OCI-LY3 (cell line): ENCODE results near the gene ZNF763.
"Not testable (repeated sequence)": the region's sequence is repeated elsewhere in the genome, so short reads cannot be mapped to it uniquely, and the experiment has no call there.

Experiments used
- CTCF ChIP-seq: fragments of 200-600, 300-600 bp; sonication (generic); IDR thresholded peaks from 2 replicates; pipeline ENCODE4 v1.5.1; 2014; ENCODE audit warnings: antibody characterized with exemption, low read length, low read depth
- EZH2phosphoT487 ChIP-seq: fragments of 200-600 bp; shearing (Covaris generic); IDR thresholded peaks from 2 replicates; pipeline ENCODE4 v1.6.1; 2018; ENCODE audit warnings: antibody characterized with exemption, mixed run types, low read depth

- not testable (repeated sequence) for TF ChIP-seq CTCF, EZH2phosphoT487
Measured at GRCh38 chr19:11935829-11936228, 29.0 kb upstream of the ZNF763 start.
